HG03439 (cell line): ENCODE data around the gene RAB34.
"Not testable (repeated sequence)": the region's sequence is repeated elsewhere in the genome, so short reads cannot be mapped to it uniquely, and the experiment has no call there.

Experiments
- ATAC-seq: cut with Tn5 transposase; IDR thresholded peaks from one replicate; pipeline ENCODE4 v1.9.1; 2021; ENCODE audit warnings: mild to moderate bottlenecking, moderate library complexity; ENCODE audit not compliant: unreplicated experiment

The RAB34 gene

GRCh38 chr17:28728364-28729200 lies 10.9 kb upstream of the RAB34 start, which contains the start of gene NEK8:
Gene NEK8, plus strand, starts transcription at chr17:28728788. Its CDS starts 26 bp downstream, at chr17:28728814.
- peak; percentile 43 for ATAC-seq

- ATAC-seq = peak; percentile 46
These were observed 9.2 kb upstream of the RAB34 start for GRCh38 chr17:28726627-28727491.

GRCh38 chr17:28726226-28726626 lies 8.6 kb upstream of the RAB34 start, which contains the start of gene TLCD1:
Gene TLCD1, minus strand, starts transcription at chr17:28726233. Its CDS starts 136 bp downstream, at chr17:28726097.
- ATAC-seq = peak; percentile 9

GRCh38 chr17:28725660-28726225 lies 8.1 kb upstream of the RAB34 start:
- peak; percentile 6 for ATAC-seq

GRCh38 chr17:28725166-28725659 lies 7.5 kb upstream of the RAB34 start:
- ATAC-seq = no peak

GRCh38 chr17:28724500-28725165 lies 7.0 kb upstream of the RAB34 start:
- ATAC-seq = no peak

GRCh38 chr17:28723836-28724499 lies 6.3 kb upstream of the RAB34 start:
- ATAC-seq = not testable (repeated sequence)

GRCh38 chr17:28723159-28723835 lies 5.6 kb upstream of the RAB34 start:
- no peak for ATAC-seq

GRCh38 chr17:28722417-28723158 lies 4.9 kb upstream of the RAB34 start:
- ATAC-seq = no peak

- ATAC-seq = not testable (repeated sequence)
These were observed 3.3 kb upstream of the RAB34 start for GRCh38 chr17:28720997-28721329.

- ATAC-seq = no peak
These were observed 2.8 kb upstream of the RAB34 start for GRCh38 chr17:28720247-28720996.

- ATAC-seq = no peak
These were observed 1.4 kb upstream of the RAB34 start for GRCh38 chr17:28719021-28719433.

- ATAC-seq = no peak
These were observed 809 bp upstream of the RAB34 start for GRCh38 chr17:28718333-28719020.

- ATAC-seq = no peak
These were observed 709 bp downstream of the RAB34 start for GRCh38 chr17:28716740-28717577.

- ATAC-seq = no peak
These were observed 2.5 kb downstream of the RAB34 start for GRCh38 chr17:28715217-28715616.

- no peak for ATAC-seq
These were observed 3.4 kb downstream of the RAB34 start for GRCh38 chr17:28714281-28714680.
